SKM-1 (cell line): ENCODE data around the gene ANKRD20A1.
"Not testable (repeated sequence)": the region's sequence is repeated elsewhere in the genome, so short reads cannot be mapped to it uniquely, and the experiment has no call there.

Experiments
- DNase-seq: peaks from one replicate; lab custom pipeline; 2025; ENCODE audit not compliant: unreplicated experiment; lab: John Stamatoyannopoulos, UW

ANKRD20A1 gene

GRCh38 chr9:67858871-67859270 is at the start of gene ANKRD20A1:
Gene ANKRD20A1, plus strand, starts transcription at chr9:67858931. Its CDS starts 496 bp downstream, at chr9:67859427.
- DNase-seq, result not testable (repeated sequence)

DNA sequence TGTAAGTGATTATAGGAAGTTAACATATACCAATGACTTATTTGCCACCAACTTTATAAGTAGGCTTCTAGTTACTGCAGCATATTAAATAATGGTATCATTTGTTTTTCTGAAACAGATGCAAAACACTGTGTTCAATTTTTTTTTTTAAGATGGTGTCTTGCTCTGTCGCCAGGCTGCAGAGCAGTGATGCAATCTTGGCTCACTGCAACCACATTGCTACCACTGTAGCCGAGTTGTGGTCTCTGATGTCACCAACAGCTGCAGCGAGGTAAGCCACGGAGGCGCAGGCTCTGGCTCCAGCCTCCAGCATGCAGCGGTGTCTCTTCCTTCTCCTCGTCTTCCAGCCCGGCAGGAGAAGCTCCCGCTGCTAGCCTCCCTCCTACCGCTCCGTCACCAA is 26.6 kb upstream of the ANKRD20A1 start:
- not testable (repeated sequence) for DNase-seq
